CD4-positive, alpha-beta T cell treated with Interferon gamma for 1 hour (primary cell): ENCODE results near the gene SLC35F4.
"Not testable (repeated sequence)": the region's sequence is repeated elsewhere in the genome, so short reads cannot be mapped to it uniquely, and the experiment has no call there.

ENCODE experiments used
- DNase-seq: peaks from one replicate; pipeline ENCODE4 v3.0.0-alpha.2; 2020

SLC35F4 gene

DNA sequence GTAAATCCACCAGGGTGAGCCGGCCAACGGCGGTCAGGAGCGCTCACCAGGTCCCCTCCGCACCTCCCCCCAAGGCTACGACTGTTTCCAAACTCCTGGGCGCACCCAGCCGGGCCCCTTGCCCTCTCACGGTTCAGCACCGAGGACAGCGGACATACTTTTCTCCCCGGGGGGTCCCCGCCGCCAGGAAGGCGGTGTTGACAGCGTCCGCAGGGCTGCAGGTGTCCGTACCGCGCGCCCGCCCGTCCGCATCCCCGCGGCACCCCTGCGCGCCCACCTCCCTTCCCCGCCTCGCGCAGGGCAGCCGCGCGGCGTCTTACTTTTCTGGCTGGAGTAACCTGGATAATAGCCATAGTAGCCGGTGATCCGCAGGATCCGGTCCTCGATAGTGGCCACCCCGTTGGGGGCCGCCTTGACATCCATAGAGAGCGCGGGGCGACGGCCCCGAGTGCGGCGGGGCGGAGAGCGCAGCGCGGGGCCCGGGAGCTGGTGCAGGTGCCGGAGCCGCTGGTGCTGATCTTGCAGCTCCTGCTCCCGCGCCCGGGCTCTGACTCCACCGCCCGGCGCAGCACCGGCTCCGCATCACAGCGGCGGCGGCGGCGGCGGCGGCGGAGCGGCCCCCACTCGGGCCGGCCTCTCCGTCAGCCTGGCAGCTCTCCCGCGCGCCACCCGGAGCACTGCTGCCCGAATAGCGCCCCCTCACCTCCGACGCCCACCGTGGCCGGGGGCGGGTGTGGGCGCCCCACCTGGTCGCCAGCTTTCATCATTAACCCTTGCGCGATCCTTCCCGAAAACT is at the start of gene SLC35F4:
Gene SLC35F4 (minus strand): TSS at position 690 of the 796 bp plus-strand sequence.
- no peak for DNase-seq

DNA sequence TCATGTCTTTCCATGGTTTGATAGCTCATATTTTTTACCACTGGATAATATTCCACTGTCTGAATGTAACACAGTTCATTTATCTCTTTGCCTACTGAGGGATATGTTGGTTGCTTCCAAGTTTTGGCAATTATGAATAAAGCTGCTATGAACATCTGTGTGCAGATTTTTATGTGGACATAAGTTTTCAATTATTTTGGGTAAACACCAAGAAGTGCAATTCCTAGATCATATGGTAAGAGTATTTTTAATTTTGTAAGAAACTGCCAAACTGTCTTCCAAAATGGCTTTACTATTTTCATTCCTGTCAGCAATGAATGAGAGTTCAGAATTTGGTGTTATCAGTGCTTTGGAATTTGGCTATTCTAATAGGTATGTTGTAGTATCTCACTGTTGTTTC is 43.7 kb upstream of the SLC35F4 start:
- DNase-seq, result no peak

DNA sequence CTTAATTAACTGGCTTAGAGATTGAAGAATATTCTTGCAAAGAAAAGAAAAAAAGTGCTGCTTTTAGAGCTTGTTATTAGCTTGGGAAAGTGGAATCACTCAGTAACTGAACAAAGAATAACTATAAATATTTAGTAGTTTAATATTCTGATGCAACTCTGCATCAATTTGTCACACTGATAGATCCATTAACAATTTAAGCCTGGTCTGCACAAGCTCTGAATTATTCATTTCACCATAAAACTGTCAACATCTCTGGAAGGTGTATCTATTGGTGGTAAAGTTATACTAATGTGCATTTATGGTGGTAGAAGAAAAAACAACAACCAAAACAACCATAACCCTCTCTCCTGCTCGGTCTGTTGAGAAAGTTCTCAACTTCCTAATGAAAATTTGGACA is 38.1 kb upstream of the SLC35F4 start:
- no peak for DNase-seq

DNA sequence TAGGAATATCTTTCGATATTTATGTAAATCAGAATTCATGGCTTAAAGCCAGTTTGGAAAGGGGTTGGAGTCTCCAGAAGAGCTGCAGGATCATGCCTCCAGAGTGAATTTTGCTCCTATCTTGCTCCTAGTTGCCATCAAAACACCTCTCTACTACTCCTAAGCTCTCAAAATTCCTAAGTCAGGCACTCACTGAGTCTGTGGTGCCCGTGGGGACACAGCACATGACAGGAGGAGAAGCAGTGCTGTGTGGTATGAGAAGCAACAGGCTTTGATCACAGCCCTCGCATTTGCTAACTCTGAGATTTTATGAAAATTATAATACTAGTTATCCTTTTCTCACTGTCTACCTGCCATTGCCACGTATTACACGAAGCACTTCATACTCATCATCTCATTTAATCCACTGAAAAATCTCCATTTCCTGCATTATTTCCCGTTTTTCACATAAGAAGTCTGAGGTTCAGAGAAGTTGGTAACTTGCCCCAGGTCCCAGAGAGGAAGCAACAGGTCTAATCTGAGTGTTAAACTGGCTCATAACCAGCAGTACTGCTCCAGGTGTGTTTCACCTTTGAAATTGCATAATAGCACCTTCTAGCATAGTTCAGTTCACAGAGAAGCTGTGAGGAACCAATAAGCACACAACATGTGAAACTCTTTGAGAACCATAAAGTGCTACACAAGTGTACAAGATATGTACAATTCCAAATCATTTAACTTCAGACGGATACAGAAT is 33.1 kb upstream of the SLC35F4 start:
- DNase-seq, result no peak

DNA sequence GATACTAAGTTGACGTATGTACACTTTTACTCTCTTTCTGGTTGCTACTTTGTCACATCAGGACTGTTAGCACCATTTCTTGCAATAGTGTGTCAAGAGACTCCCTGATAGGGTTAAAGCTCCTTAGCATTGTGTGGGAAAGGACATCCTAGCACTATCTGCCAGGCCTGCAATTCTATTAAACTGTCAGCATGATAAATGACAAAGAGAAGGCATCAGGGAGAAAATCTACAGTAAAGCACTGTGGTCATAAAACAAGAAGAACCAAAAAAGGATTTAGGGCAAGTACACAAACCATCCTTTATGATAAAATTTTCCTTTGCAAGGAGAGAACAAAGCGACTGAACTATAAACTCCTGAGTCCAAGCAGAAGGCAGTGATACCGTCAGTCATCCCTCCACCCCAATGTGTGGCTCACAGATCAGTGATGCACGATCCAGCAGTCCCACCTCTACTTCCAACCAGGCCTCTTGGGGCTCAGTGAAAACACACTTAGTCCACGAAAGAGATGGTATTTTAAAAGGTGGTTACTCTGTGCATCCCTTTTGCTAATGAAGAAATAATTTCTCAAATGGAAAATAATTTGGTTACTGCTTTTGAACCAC is 31.4 kb upstream of the SLC35F4 start:
- no peak for DNase-seq

DNA sequence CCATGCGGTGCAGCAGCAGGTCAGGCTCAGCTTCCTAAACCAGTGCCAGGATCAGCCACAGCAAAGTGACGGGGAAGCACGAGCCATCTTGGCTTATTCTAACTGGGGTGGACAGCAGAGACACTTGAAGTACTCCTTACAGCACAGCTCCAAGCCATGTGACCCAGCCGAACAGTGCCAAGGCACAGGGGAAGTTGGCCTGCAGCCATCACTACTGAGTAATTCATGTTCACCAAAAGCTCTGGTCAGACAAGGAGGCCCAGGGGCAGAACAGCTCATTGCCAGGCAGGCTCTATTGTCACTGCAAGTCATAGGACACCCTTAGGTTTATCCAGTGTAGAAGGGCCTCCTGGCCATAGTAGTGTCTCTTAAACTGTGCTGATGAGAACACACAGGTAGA is 23.4 kb upstream of the SLC35F4 start:
- no peak for DNase-seq

DNA sequence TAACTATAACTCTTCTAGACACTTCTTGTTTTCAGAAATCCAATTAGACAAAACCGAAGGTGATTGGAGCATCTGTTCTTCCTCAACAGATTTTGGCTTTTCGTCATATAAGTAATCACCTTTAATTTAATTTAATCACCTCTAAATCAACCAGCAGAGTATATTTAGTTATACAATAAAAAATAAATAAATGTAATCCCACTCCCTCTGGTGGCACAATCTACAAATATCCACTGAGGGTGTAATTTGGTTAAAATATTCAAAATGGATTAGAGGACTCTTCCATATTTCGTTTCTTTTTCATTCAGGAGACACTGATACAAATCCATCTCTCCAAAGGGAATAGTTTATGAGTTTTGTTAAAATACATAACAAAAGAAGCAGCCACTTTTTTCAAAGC is 18.3 kb upstream of the SLC35F4 start:
- no peak for DNase-seq

DNA sequence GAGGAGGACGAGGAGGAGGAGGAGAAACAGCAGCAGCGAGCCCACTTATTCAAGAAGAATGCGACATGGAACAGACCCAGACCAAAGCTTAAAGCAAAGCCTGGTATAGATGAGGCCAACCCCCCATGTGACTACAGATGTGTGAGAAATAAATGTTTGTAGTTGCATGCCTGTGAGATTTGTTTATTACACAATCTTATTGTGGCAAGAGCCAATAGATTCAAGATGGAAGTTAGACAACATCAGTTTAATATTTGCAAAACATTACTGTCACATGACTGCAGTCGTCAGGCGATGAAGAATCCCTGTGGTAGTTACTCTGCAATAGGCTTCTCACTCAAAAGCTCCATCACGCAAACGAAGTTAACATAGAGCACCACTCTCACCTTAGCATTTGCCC is 17.2 kb upstream of the SLC35F4 start:
- DNase-seq, result no peak

DNA sequence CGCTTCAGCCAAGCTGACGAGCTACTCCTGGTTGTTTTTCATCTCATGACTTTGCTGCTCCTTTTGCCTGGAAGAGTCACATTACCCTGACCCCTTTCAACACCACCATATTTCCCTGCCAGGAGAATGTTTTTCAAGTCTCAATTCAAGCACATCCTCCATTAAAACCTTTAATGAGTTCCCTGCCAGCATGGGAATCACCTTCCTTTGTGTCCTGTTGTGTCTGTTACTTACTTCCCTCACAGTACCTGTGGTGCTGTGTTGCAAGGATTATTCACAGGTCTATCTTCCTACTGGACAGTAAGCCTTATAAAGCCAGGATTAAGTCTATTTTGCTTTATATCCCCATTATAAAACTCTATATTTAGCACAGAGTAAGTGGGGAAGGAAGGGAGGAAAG is 13.6 kb upstream of the SLC35F4 start:
- no peak for DNase-seq

DNA sequence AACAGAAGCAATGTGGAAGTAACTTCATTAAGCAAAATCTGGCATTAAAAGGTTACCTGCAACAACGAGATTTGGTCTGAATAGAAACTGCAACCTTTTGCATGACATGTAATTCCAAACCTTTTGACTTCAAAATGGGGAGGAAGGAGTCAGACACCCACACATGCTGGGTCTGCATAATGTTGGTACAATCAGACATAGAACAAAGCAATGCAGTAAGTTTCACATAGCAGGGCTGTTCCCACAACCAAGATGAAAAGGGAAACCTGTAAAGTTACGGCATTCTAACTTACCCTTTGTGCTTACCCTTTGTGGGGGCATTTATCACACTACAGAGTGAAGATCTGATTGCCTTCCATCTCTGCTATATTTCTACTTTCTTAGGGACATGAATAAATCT is 10.1 kb upstream of the SLC35F4 start:
- no peak for DNase-seq

DNA sequence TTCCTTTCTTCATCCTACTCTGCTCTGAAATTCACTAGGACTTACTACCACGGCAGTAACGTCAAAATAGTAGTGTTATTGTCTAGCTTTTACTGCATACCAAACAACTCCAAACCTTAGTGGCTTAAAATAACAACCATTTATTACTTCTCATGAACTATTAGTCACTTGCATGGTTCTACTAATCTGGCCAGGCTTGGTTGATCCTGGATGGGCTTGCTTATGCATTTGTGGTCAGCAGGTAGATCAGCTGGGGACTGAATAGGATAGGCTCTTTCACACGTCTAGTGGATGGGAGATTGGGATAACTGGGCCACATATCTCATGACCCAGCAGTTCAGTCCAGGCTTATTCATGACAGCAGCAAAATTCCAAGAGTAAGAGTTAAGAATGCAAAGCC is 9.4 kb upstream of the SLC35F4 start:
- no peak for DNase-seq

DNA sequence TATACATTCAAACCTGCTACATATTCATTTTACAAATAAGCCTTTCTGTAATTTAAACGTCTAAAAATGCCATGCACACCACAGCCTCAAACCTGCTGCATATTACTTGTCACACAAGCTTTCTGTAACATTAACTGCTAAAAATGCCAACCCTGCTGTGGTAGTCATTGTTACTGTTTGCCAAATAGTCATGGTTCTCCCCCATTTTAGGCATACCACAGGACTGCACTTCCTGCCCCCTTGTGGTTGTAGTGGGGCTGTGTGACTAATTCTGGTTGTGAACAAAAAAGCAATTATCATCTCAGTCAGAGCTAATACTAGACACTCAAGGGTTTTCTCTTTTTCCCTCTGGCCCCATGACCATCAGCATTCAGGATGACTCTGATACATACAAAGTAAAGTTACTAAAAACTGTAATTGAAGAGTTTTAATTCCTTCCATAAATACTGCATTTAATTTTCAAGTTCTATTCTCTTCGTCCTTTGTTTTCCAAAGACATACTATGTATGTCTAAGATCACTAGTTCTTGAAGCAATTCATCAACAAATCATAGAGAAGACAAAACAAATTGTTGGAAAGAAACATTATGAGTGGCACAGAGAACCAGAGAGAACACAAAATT is 5.7 kb upstream of the SLC35F4 start:
- DNase-seq, result no peak

DNA sequence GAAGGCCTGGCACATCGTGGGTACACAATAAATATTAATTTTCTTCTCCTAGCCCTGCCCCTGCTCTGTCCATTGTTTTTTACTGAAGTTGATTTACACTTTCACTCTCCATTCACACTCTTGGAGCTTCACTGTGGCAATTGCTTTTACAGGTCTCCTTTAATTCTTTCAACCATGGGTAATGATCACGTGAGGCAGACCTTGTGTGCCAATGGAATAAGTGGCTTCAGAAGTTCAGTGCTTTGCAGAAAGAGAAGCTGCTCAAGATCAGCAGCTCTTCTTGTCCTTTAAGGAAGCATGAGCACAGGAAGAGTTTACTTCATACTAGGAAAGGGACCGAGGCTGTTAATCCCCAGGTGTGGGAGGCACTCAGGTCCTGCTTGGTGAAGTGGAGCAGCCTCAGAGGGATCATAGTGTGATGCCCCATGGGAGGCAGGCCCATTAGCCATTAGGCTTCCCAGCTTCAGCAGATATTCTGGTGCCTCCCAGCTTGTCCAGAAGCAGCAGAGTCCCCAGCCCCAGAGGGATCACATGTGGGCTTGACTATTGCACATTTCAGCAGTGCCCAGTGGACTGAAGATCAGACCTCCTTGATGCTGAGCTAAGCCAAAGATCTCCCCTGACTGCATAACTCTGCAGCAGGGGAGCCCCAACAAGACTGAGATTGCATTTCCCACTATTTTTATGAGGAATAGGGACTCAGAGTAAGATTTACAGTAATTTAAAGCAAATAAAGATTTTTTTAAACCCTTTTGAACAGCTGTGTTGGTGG is 5.0 kb upstream of the SLC35F4 start:
- no peak for DNase-seq

DNA sequence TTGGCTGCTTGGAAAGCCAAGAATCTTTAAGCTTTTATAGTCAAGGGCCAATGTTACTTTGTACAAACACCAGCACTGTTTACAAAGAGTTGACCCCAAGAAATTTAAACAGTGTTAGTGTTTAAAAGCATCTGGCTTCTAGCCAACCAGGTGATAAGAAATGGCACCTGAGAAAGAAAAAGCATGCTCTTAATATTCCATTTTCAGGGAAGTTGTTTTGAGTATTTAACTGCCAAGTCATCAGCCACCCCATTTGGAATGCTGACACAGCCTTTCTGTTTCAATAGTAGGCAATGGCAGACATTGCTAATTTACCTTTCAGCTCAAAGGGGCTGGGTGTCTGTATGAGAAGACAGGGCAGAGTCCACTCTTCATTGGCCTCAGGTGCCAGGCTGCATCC is 3.7 kb upstream of the SLC35F4 start:
- DNase-seq, result no peak

DNA sequence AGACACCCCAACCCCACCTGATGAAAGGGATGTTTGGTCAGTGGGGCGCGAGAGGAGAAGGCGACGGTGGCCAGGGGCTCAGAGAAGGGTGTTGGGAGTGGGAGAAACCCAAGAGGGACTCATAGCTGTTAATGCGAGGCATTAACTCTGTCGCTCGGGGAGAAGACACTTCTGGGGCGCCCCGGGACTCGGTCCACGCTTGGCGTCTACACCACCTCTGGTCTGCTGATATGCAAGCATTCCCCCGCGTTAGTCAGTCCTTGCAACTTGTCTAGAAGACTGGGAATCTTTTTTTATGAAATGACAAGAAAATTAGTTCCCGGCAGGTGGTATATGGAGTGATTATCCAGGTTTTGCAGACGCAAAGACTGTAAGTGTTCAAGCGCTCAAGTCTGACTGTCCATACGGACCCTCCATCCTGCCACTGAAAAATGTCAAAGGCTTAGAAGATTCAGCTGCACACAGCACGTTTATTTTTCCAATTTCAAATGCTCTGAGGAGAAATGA is 360 bp upstream of the SLC35F4 start:
- DNase-seq, result no peak

DNA sequence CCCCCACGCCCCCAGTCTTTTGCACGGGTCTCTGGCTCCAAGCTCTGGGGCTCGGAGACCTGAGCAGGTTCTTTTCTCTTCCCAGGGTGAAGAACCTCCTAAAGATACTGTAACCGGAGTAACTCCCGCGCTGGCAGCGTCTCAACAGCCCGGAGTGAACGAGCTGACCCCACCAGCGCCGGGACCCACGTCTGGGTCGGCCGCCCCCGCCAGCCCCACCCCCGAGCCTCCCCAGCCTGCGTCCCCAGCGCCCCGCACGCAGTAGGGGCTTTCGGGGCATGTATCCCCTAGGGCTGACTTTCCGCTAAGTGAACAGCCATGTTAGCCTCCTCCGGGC is 858 bp downstream of the SLC35F4 start:
- DNase-seq, result no peak

DNA sequence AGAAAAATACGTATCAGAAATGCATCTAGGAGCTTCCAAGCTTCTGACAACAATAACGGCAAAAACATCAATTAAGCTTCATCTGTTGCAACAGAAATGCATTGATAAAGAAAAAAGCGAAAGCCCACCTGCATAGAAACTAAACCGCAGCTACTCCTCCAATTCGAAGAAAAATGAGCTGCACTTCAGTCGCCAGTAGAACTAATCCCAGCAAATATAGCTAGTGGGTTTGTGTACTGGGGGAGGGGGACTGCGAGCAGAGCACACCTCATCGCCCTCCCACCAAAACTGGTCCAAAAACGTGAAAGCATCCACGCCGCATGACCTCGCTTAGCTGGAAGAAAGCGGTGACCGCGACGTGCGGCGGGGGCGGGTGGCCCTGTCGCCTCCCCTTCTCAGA is 1.2 kb downstream of the SLC35F4 start:
- DNase-seq, result no peak

DNA sequence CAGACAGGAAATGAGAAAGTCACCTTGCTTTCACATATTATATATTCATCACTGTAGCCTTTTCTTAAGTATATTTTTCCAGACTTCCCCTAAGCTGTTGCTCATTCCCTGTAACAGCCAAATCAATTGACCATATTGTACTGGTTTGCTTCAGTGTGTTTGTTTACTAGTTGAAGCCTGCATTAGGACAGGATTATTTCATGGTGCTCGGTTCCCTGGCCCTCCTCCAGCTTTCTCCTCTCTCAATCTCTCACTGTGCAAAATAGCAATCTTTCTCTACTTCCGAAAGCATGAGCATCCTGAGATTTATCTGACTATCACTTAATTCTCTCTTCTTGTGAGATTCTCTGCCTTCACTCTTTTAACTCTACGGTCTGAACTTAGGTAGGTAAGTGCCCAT is 2.4 kb downstream of the SLC35F4 start:
- no peak for DNase-seq

DNA sequence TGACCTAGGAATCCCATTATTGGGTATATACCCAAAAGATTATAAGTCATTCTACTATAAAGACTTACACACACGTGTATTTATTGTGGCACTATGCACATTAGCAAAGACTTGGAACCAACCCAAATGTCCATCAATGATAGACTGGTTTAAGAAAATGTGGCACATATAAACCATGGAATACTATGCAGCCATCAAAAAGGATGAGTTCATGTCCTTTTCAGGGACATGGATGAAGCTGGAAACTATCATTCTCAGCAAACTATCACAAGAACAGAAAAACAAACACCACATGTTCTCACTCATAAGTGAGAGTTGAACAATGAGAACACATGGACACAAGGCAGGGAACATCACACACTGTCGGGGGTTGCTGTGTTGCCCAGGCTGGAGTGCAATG is 10.2 kb downstream of the SLC35F4 start:
- not testable (repeated sequence) for DNase-seq

DNA sequence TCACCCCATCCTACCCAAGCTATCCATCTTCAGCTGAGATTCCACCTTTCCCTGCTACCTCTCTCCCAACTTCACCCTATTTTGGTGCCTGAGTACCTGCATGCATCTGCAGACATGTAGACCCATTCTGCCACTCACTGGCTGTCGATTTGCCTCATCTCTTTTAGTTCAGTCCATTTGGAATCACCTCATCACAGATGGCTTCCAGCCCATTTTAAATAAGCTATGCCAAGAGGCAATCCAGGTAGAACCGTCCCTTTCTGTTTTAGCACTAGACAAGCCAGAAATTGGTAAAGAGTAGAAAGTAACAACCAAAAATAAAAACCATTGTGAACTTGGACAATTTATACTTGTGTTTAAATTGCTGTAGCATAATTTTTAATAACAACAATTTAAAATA is 11.3 kb downstream of the SLC35F4 start:
- no peak for DNase-seq

DNA sequence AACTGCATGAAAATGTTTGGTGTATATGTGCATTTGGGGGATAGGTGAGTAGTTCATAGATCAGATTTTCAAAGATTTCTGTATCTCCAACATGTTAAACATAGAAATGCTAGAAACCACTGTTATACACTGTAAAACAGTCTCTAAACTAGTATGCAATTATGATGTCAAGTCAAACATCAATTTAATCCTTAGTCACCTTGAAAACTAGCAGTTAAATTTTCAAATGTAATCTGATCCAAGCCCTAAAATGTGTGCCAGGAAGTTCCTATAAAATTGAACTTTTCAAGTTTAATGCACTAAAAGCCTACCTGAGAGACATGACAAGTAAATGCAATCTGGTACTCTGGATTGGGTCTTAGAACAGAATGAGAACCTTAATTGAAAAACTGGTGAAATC is 14.5 kb downstream of the SLC35F4 start:
- DNase-seq, result no peak

DNA sequence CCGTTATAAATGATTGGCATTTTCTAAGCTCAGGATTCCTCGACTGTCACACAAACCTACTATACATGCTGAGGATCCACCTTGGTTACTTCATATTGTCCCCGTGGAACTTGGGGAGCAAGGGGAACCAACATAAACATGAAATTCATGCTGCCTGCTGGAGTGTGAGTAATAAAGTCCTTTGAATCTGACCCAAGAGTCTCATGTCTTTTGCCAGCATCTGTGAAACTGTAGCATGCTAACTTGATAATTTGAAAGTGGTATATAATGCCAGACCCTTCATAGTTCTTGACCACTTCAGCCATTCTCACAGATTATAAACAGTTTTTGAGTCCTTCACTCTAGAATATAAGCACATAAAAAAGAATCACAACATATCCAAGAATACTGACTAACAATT is 17.1 kb downstream of the SLC35F4 start:
- DNase-seq, result no peak

DNA sequence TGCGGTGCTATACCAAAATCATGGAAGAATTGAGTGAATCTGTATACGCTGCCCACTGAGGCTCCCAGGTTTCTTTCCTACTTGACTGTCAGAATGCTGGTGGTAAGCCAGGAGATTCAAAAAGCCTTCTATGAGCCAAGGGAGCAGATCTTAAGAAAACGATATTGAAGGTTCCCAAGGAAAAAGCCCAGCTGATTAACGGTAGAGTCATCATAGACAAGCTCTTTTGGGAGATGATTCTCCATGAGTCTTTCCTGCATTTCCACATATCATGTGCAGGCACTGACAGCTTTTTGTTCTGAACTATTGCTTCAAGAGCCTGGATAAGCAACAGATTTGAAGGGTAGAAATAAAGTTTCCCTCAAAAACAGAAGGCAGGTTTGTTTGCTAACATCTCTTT is 17.5 kb downstream of the SLC35F4 start:
- no peak for DNase-seq
